Activated CD8-positive, alpha-beta memory T cell treated with anti-CD3 and anti-CD28 coated beads for 36 hours (primary cell): Measurements from ENCODE around the gene HSH2D. TPM values are rescaled to one million over a fixed set of nuclear protein-coding genes. Genes with fewer than 3 reads are reported as not detected.

Source experiments
- CTCF ChIA-PET: fragments of 350-600 bp; sonication (Branson Sonifier 250); formaldehyde crosslinking; loops from one replicate; lab custom pipeline; 2021; ENCODE audit warnings: antibody characterized with exemption; lab: Charles Lee
- POLR2A ChIA-PET: fragments of 350-600 bp; sonication (Branson Sonifier 250); formaldehyde crosslinking; loops from one replicate; lab custom pipeline; 2021; ENCODE audit warnings: antibody characterized with exemption; lab: Charles Lee
- total RNA-seq, 2 experiments: library from RNA; stranded (reverse); gene quantifications; one replicate each; pipeline ENCODE4 v1.2.3, GENCODE V29; 2021

Gene HSH2D
- total RNA-seq, 2 experiments from 2014 or later, result 11.8 to 13.6 TPM

- CTCF ChIA-PET, result interaction anchor here (1.1 kb wide), 1 partner anchor 14 kb away, joined by 4 read pairs; the partner anchor contains the start of gene FAM32A
- POLR2A ChIA-PET, result no interaction called here
Observed at GRCh38 chr19:16199275-16199932, 55.9 kb downstream of the HSH2D start.

GRCh38 chr19:16200038-16201010, 56.8 kb downstream of the HSH2D start:
- ChIA-PET POLR2A (no interaction called here), CTCF (no interaction called here)

GRCh38 chr19:16201011-16201391, 57.5 kb downstream of the HSH2D start:
- ChIA-PET POLR2A (interaction anchor here (0.7 kb wide), 1 partner anchor 25 kb away, joined by 4 read pairs; no protein-coding TSS in a partner anchor), CTCF (no interaction called here)

DNA sequence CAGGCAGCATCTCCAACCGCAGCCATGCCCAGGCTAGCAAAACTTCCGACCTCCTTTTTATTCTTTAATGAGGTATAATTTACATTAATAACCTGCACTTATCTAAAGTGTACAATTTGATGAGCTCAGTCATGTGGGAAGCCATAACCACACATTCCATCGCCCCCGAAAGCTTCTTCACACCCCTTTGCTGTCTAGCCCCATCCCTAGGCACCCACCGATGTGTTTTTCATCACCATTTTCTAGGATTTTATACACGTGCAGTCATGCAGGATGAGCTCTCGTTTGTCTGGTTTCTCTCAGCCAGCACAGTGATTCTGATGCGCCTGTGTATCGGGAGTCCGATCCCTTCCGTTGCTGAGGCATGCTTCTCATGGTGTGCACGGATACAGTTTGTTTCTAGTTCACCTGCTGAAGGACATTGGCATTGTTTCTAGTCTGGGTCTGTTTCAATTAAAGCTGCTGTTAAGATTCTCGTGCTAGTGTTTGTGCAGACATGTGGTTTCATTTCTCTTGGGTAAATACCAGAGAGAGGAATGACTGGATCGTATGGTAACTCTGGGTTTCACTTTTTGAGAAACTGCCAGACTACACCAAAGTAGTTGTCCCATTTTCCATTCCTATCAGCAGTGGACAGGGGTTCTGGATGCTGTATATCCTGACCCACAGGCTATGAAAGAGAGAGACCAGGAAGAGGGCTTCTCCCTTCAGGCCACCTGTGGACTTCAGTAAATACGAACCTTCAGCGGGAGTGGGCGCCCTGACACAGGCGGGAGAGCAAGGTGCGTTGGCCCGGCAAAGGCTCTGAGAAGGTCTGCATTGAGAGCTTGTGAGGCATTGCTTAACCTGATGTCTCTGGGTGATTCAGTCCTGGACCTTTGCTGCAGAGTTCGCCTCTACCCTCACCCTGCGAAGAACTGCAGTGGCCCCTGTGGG, 59.1 kb downstream of the HSH2D start:
- ChIA-PET CTCF (interaction anchor here (0.9 to 1.0 kb wide), 2 partner anchors 17 to 86 kb away, joined by 3 to 4 read pairs; partner anchors contain the start of gene FAM32A), POLR2A (interaction anchor here (1.2 kb wide), 1 partner anchor 17 kb away, joined by 3 read pairs; the partner anchor contains the start of gene FAM32A)

- POLR2A ChIA-PET, result no interaction called here
- CTCF ChIA-PET, result no interaction called here
Observed at GRCh38 chr19:16203256-16204004, 59.9 kb downstream of the HSH2D start.

DNA sequence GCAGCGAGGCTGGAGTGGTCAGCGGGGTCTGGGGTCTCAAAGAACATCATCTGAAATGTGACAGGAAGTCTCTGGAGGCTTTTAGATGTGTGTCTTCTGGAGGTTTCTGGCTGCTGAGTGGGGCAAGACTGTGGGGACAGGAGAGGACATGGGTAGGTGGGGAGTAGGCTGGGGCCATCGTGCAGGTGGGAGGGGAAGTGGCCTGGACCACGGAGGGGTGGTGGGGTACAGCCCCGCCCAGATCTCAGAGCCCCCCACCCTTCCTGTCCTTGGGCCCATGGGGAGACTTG, 60.5 kb downstream of the HSH2D start:
- POLR2A ChIA-PET, result no interaction called here
- CTCF ChIA-PET, result no interaction called here

- CTCF ChIA-PET, result no interaction called here
- POLR2A ChIA-PET, result no interaction called here
Observed at GRCh38 chr19:16205205-16206045, 61.9 kb downstream of the HSH2D start.

DNA sequence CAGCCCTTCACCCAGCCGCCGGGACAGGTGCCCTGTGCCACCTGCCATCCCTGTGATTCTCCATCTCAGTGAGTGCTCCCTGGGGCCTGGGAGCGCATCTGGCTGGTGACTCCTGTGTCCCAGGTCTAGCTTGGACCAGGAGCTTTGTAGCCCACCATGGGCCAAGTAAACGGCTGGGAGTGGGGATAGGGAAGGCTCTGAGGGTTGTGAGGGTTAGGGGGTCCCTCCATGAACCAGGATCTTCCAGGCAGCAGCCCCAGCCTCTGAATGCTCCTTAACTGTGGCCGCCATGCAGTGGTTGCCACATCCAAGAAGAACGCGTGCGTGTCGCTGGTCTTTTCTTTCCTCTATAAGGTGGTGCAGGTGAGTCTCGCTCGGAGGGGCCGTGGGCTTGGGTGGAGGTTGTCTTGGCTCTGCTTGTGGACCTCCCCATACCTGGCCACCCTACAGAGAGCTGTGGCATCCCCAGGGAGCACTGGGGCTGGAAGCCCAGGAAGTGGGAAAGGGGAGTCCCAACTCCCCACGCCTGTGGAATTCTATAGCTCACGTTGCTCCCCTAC, 62.6 kb downstream of the HSH2D start:
- ChIA-PET CTCF (no interaction called here), POLR2A (interaction anchor here (1.1 kb wide), 1 partner anchor 8 kb away, joined by 4 read pairs; the partner anchor contains the start of gene AP1M1)

- POLR2A ChIA-PET, result interaction anchor here (1.1 kb wide), 1 partner anchor 9 kb away, joined by 4 read pairs; the partner anchor contains the start of gene AP1M1
- CTCF ChIA-PET, result no interaction called here
Observed at GRCh38 chr19:16206637-16207036, 63.2 kb downstream of the HSH2D start.

GRCh38 chr19:16207063-16207462, 63.6 kb downstream of the HSH2D start:
- ChIA-PET POLR2A (interaction anchor here (1.1 kb wide), 1 partner anchor 9 kb away, joined by 4 read pairs; the partner anchor contains the start of gene AP1M1), CTCF (no interaction called here)

- POLR2A ChIA-PET, result interaction anchor here (1.1 kb wide), 1 partner anchor 10 kb away, joined by 4 read pairs; the partner anchor contains the start of gene AP1M1
- CTCF ChIA-PET, result no interaction called here
Observed at GRCh38 chr19:16207490-16208025, 64.1 kb downstream of the HSH2D start.

Other genes starting within 250 kb of the HSH2D start
- under 1 TPM in 1 of 2 experiments, not detected in 1; 0.36 TPM for gene CYP4F2, start 245.6 kb upstream of the HSH2D start, total RNA-seq
- not detected for gene CYP4F11, start 209.2 kb upstream of the HSH2D start, total RNA-seq
- gene OR10H4, start 194.7 kb upstream of the HSH2D start, total RNA-seq, result not detected
- gene TPM4, start 67.2 kb upstream of the HSH2D start, total RNA-seq, result 100 to 1,000 TPM; 327 to 328 TPM
- gene RAB8A, start 31.8 kb upstream of the HSH2D start, total RNA-seq, result 100 to 1,000 TPM; 226 to 255 TPM
- not detected for gene CIB3, start 29.8 kb downstream of the HSH2D start, total RNA-seq
- 10 to 100 TPM; 62.8 to 63.3 TPM for gene FAM32A, start 41.7 kb downstream of the HSH2D start, total RNA-seq
- 100 to 1,000 TPM; 107 to 109 TPM for gene AP1M1, start 54.2 kb downstream of the HSH2D start, total RNA-seq
- gene KLF2, start 181.1 kb downstream of the HSH2D start, total RNA-seq, result under 1 TPM; 0.46 to 0.84 TPM